B cell (primary cell): ENCODE measurements around the gene RIC3. TPM values are rescaled to one million over a fixed set of nuclear protein-coding genes. Genes with fewer than 3 reads are reported as not detected.

Experiments
- ATAC-seq: fragments of 200-7000 bp; cut with Tn5 transposase; one replicate; pipeline ENCODE4 v1.10.0; 2021; ENCODE audit warnings: low read depth, mild to moderate bottlenecking, moderate number of reproducible peaks, moderate library complexity
- CTCF ChIA-PET: fragments of 350-600 bp; sonication (Branson Sonifier 250); formaldehyde crosslinking; loops from one replicate; lab custom pipeline; 2021; ENCODE audit warnings: antibody characterized with exemption, inconsistent platforms; lab: Charles Lee
- POLR2A ChIA-PET: fragments of 350-600 bp; sonication (Branson Sonifier 250); formaldehyde crosslinking; loops from one replicate; lab custom pipeline; 2021; ENCODE audit warnings: antibody characterized with exemption; lab: Charles Lee
- DNase-seq: peaks from one replicate; pipeline ENCODE4 v3.0.0; 2013
- H2AFZ ChIP-seq: 2 replicates; pipeline ENCODE4 v1.6.1; 2012; ENCODE audit warnings: mild to moderate bottlenecking, low read depth, low read length; ENCODE audit not compliant: insufficient read depth, poor library complexity, severe bottlenecking
- H3K27ac ChIP-seq, 2 donors: 1 replicate in 1 of 2; 2 replicates in 1 of 2; pipeline ENCODE4 v1.5.1; 2012 to 2013; ENCODE audit warnings: low read length in 2 of 2, mild to moderate bottlenecking in 2 of 2, moderate library complexity in 1 of 2
- H3K27me3 ChIP-seq, 4 experiments: fragments of 200-600 bp in 1 of 4; sonication (generic) in 1 of 4; replicated peaks in 1 of 4; 1 replicate in 2 of 4; 2 replicates in 2 of 4; pipeline versions ENCODE4 v1.6.1 to v1.7.0; 2013 to 2016; ENCODE audit warnings: low read length in 3 of 4, mild to moderate bottlenecking in 2 of 4, mixed read lengths in 1 of 4, moderate library complexity in 1 of 4; ENCODE audit not compliant: insufficient read depth in 4 of 4, control insufficient read depth in 3 of 4; ENCODE audit errors: control extremely low read depth in 1 of 4
- H3K36me3 ChIP-seq, 2 experiments: replicated peaks in 1 of 2; 1 replicate in 1 of 2; 2 replicates in 1 of 2; pipeline versions ENCODE4 v1.6.1 to v1.7.1; 2013; ENCODE audit warnings: low read length in 1 of 2; ENCODE audit not compliant: insufficient read depth in 2 of 2, control insufficient read depth in 1 of 2; ENCODE audit errors: control extremely low read depth in 1 of 2, extremely low read depth in 1 of 2
- H3K4me1 ChIP-seq, 2 donors: fragments of 200-600 bp in 1 of 2; sonication (generic) in 1 of 2; 1 replicate in 1 of 2; 2 replicates in 1 of 2; pipeline versions ENCODE4 v1.5.1 to v1.6.1; 2013 to 2017; ENCODE audit warnings: low read length in 2 of 2; ENCODE audit not compliant: control insufficient read depth in 2 of 2, insufficient read depth in 2 of 2
- H3K4me2 ChIP-seq: replicated peaks from 2 replicates; pipeline ENCODE3; 2012; ENCODE audit warnings: mild to moderate bottlenecking, low read depth, low read length; ENCODE audit not compliant: poor library complexity, severe bottlenecking
- H3K4me3 ChIP-seq, 5 experiments: fragments of 200-600 bp in 1 of 5; sonication (generic) in 1 of 5; 1 replicate in 3 of 5; 2 replicates in 2 of 5; pipeline versions ENCODE4 v1.5.1 to v1.7.0; 2011 to 2016; ENCODE audit warnings: low read length in 4 of 5, mild to moderate bottlenecking in 4 of 5, low read depth in 2 of 5, control low read depth in 1 of 5, moderate library complexity in 1 of 5; ENCODE audit not compliant: insufficient read depth in 1 of 5; ENCODE audit errors: control extremely low read depth in 1 of 5, extremely low read depth in 1 of 5
- H3K79me2 ChIP-seq: fragments of 200-600 bp; sonication (generic); one replicate; pipeline ENCODE4 v1.6.0; 2016; ENCODE audit warnings: low read length; ENCODE audit not compliant: control insufficient read depth, insufficient read depth
- H3K9ac ChIP-seq: fragments of 200-600 bp; sonication (generic); 2 replicates; pipeline ENCODE4 v1.6.1; 2017; ENCODE audit warnings: mild to moderate bottlenecking, low read length, moderate library complexity
- H3K9me3 ChIP-seq, 3 donors: one replicate each; pipeline versions ENCODE4 v1.6.1 to v1.7.1; 2013; ENCODE audit warnings: low read length in 2 of 3; ENCODE audit not compliant: control insufficient read depth in 2 of 3, insufficient read depth in 1 of 3; ENCODE audit errors: control extremely low read depth in 1 of 3
- H4K20me1 ChIP-seq: 2 replicates; pipeline ENCODE4 v1.6.0; 2012; ENCODE audit warnings: mild to moderate bottlenecking, low read length; ENCODE audit not compliant: insufficient read depth, control insufficient read depth, poor library complexity, severe bottlenecking
- H3K27ac Mint-ChIP-seq: one replicate; pipeline ENCODE4 v1.8.0; 2021; ENCODE audit warnings: mixed read lengths
- H3K27me3 Mint-ChIP-seq: one replicate; pipeline ENCODE4 v1.8.0; 2021; ENCODE audit warnings: mixed read lengths
- H3K4me1 Mint-ChIP-seq: one replicate; pipeline ENCODE4 v1.8.0; 2021; ENCODE audit warnings: mixed read lengths
- H3K4me3 Mint-ChIP-seq: one replicate; pipeline ENCODE4 v1.8.0; 2021; ENCODE audit warnings: mixed read lengths
- H3K9me3 Mint-ChIP-seq: one replicate; pipeline ENCODE4 v1.8.0; 2022; ENCODE audit warnings: mixed read lengths; ENCODE audit not compliant: insufficient read depth
- EZH2 ChIP-seq: IDR thresholded peaks from 2 replicates; pipeline ENCODE4 v1.6.1; 2012; ENCODE audit warnings: borderline replicate concordance, low read depth, mild to moderate bottlenecking, moderate library complexity, low read length; ENCODE audit not compliant: insufficient read depth, poor library complexity, severe bottlenecking
- WGBS: methylation state at CpG from one replicate; pipeline ENCODE4 v1.1.5; 2013; ENCODE audit warnings: missing lambda C conversion rate; ENCODE audit not compliant: insufficient coverage; 5-methylcytosine and 5-hydroxymethylcytosine counted together
- intact Hi-C: fragments of 100-400 bp; cut with micrococcal nuclease; formaldehyde crosslinking; loops from one replicate; pipeline ENCODE4 v1.10.0; 2022
- polyA plus RNA-seq: library from polyadenylated mRNA; depleted of rRNA; stranded (reverse); fragments of >200 nt; gene quantifications from 2 replicates; pipeline ENCODE4 v1.2.3, GENCODE V29; 2012
- total RNA-seq, 2 donors: library from RNA; stranded (reverse); fragments of 120-200 nt in 1 of 2; gene quantifications; 1 replicate in 1 of 2; 2 replicates in 1 of 2; pipeline versions ENCODE4 v1.2.3 to v1.2.4, GENCODE V29; 2013 to 2022
- TF ChIP-seq, protein P1 (sequence below): fragments of 200-600 bp; IDR thresholded peaks from one replicate; pipeline ENCODE4 v1.8.0; 2022; ENCODE audit warnings: antibody characterized with exemption, mild to moderate bottlenecking

The RIC3 gene
- total and polyA plus RNA-seq, 2 donors (not counting 1 experiment from before 2014, with no cell fraction given) = 62.4 to 74.6 TPM

DNA sequence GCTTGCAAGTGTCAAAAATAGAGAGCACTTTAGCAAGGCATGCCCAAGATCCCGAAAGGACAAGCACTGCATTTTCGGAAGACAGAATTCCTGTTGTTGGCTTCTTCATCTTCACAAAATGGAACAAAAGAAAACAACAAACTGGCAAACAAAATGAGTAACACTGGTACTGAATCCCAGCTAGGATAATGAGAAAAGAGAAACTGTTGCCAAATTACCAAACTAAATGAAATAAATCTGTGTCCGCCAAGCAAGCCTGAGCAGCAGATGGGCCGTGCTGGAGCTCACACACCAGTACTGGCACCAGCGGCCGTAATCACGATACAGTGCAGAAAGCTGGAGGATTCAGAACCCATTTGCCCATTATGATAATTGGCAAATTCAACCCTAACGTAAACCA lies 57.2 kb downstream of the RIC3 start:
- no peak overlapping the region for H3K27ac Mint-ChIP-seq
- CTCF ChIA-PET = interaction anchor here (6.1 kb wide), 1 partner anchor 12 kb away, joined by 35 read pairs; no protein-coding TSS in a partner anchor
- H3K4me3 ChIP-seq = no peak overlapping the region
- H3K4me1 ChIP-seq = no peaks in the 10 kb centered on the region
- intact Hi-C loops = no loop called here
- POLR2A ChIA-PET = no interaction called here
- H3K27me3 ChIP-seq = no peaks in the 10 kb centered on the region
- H3K27me3 Mint-ChIP-seq = no peaks in the 10 kb centered on the region
- peaks cover 10% of the 10 kb centered on the region for H4K20me1 ChIP-seq
- TF ChIP-seq EZH2 = no peak
- TF ChIP-seq, protein P1, sequence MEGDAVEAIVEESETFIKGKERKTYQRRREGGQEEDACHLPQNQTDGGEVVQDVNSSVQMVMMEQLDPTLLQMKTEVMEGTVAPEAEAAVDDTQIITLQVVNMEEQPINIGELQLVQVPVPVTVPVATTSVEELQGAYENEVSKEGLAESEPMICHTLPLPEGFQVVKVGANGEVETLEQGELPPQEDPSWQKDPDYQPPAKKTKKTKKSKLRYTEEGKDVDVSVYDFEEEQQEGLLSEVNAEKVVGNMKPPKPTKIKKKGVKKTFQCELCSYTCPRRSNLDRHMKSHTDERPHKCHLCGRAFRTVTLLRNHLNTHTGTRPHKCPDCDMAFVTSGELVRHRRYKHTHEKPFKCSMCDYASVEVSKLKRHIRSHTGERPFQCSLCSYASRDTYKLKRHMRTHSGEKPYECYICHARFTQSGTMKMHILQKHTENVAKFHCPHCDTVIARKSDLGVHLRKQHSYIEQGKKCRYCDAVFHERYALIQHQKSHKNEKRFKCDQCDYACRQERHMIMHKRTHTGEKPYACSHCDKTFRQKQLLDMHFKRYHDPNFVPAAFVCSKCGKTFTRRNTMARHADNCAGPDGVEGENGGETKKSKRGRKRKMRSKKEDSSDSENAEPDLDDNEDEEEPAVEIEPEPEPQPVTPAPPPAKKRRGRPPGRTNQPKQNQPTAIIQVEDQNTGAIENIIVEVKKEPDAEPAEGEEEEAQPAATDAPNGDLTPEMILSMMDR = no peak
- no peak overlapping the region for H2AFZ ChIP-seq
- H3K27ac ChIP-seq = no peak overlapping the region
- DNase-seq (no peak), ATAC-seq (no peak)
- no peak overlapping the region for H3K9ac ChIP-seq
- no peaks in the 10 kb centered on the region for H3K4me1 Mint-ChIP-seq
- no peak overlapping the region for H3K4me3 Mint-ChIP-seq
- no peaks in the 10 kb centered on the region for H3K79me2 ChIP-seq
- WGBS = 98% methylated on average over 6 of the region's 8 CpGs
- H3K9me3 ChIP-seq = peaks cover 0 to 14% (median 0%) of the 10 kb centered on the region in 3 donors
- H3K9me3 Mint-ChIP-seq = peaks cover 10% of the 10 kb centered on the region
- no peak overlapping the region for H3K4me2 ChIP-seq
- peaks cover 0 to 50% of the 10 kb centered on the region in 2 experiments for H3K36me3 ChIP-seq

DNA sequence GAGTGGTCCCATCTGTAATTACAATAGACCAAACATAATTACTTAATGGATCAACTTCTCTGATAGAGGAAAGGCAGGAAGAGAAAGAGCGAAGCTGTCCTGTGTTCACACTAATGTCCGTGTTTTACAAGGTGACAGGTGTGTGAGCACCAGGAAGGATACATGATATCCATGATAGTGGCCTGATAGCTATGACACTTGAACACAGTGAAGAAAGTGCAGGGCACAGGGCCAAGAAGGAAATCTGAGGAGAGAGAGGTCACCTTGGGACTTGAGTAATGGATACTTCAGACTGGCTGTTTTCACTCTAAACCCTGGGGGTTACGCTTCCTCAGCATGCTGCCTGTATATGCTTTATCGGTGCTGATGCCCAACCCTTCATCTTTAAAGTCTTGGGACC lies 58.4 kb downstream of the RIC3 start:
- intact Hi-C loops = no loop called here
- CTCF ChIA-PET = interaction anchor here (6.1 kb wide), 1 partner anchor 11 kb away, joined by 35 read pairs; no protein-coding TSS in a partner anchor
- H3K4me3 ChIP-seq = no peak overlapping the region

More for the DNA sequence above, 58.4 kb downstream of the RIC3 start:
- no peak overlapping the region for H3K9ac ChIP-seq
- TF ChIP-seq, protein P1 = no peak
- no peak for TF ChIP-seq EZH2
- no peak overlapping the region for H3K4me2 ChIP-seq
- H3K27ac ChIP-seq = no peak overlapping the region
- POLR2A ChIA-PET = no interaction called here
- H3K9me3 Mint-ChIP-seq = peaks cover 4% of the 10 kb centered on the region
- no peaks in the 10 kb centered on the region for H3K27me3 Mint-ChIP-seq
- peaks cover 10% of the 10 kb centered on the region for H4K20me1 ChIP-seq
- H3K36me3 ChIP-seq = peaks cover 0 to 59% of the 10 kb centered on the region in 2 experiments
- no peak overlapping the region for H3K27ac Mint-ChIP-seq
- H3K4me3 Mint-ChIP-seq = no peak overlapping the region
- no peaks in the 10 kb centered on the region for H3K4me1 Mint-ChIP-seq
- no peaks in the 10 kb centered on the region for H3K27me3 ChIP-seq
- no peak overlapping the region for H2AFZ ChIP-seq
- 100% methylated on average over 2 of the region's 4 CpGs for WGBS
- ATAC-seq (no peak), DNase-seq (no peak)
- H3K9me3 ChIP-seq = peaks cover 0 to 13% (median 0%) of the 10 kb centered on the region in 3 donors
- H3K79me2 ChIP-seq = no peaks in the 10 kb centered on the region
- H3K4me1 ChIP-seq = no peaks in the 10 kb centered on the region
